Calu3 (cell line): ENCODE results near the gene BMP7. TPM values are rescaled to one million over a fixed set of nuclear protein-coding genes. Genes with fewer than 3 reads are reported as not detected.

ENCODE experiments used
- BruUV-seq: library from RNA; stranded (reverse); fragments of 400-500 nt; replicated peaks from 2 replicates; lab custom pipeline; 2021; lab: Mats Ljungman, UMichigan
- CTCF ChIA-PET: fragments of 300-600 bp; sonication (Branson Sonifier 250); formaldehyde crosslinking; loops from one replicate; lab custom pipeline; 2022; ENCODE audit warnings: antibody characterized with exemption; lab: Charles Lee
- DNase-seq: peaks from one replicate; pipeline ENCODE4 v3.0.0; 2022
- H3K27ac Mint-ChIP-seq: one replicate; pipeline ENCODE4 v1.8.0; 2022; ENCODE audit warnings: mixed read lengths; ENCODE audit not compliant: unreplicated experiment
- H3K27me3 Mint-ChIP-seq: one replicate; pipeline ENCODE4 v1.8.0; 2022; ENCODE audit warnings: mixed read lengths; ENCODE audit not compliant: unreplicated experiment
- H3K36me3 Mint-ChIP-seq: one replicate; pipeline ENCODE4 v1.8.0; 2022; ENCODE audit warnings: mild to moderate bottlenecking, moderate library complexity, mixed read lengths; ENCODE audit not compliant: insufficient read depth, unreplicated experiment
- H3K4me1 Mint-ChIP-seq: one replicate; pipeline ENCODE4 v1.8.0; 2022; ENCODE audit warnings: mild to moderate bottlenecking, low read depth, mixed read lengths; ENCODE audit not compliant: unreplicated experiment
- H3K4me3 Mint-ChIP-seq: one replicate; pipeline ENCODE4 v1.8.0; 2022; ENCODE audit warnings: mild to moderate bottlenecking, low read depth, moderate library complexity, mixed read lengths; ENCODE audit not compliant: unreplicated experiment
- H3K9me3 Mint-ChIP-seq: one replicate; pipeline ENCODE4 v1.8.0; 2022; ENCODE audit warnings: low read depth, mixed read lengths; ENCODE audit not compliant: unreplicated experiment
- CTCF ChIP-seq: fragments of 200-600 bp; IDR thresholded peaks from one replicate; pipeline ENCODE4 v1.8.0; 2022; ENCODE audit warnings: antibody characterized with exemption; ENCODE audit not compliant: unreplicated experiment
- intact Hi-C: fragments of 100-400 bp; cut with micrococcal nuclease; formaldehyde crosslinking; loops from one replicate; pipeline ENCODE4 v1.10.0; 2022; ENCODE audit not compliant: unreplicated experiment
- total RNA-seq: library from RNA; stranded (reverse); gene quantifications from 2 replicates; pipeline ENCODE4 v1.2.3, GENCODE V29; 2022

Gene BMP7
- total RNA-seq, 1 experiment from 2014 or later = not detected

DNA sequence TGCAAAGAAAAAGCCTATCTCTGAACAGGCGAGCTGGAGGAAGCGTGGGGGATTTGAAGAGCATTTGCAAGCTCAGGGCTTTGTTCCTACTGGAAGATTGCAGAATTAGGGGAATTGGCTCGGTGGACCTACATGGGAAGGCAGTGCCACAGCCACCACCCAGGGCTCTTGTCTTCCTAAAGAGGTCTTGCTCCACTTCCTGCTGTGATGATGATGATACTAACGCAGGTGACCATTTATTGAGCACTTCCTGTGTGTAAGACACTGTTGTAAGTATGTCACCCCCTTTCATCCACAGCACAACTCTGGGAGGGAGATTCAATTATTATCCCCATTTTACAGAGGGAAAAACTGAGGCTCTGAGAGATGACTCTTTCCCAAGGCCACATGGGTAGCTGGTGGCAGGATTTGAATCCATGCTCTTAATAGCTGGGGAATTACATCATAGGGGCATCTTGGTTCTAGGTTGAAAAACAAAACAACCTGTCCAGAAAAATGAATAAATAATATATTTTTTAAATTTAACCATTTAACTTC lies 41.2 kb downstream of the BMP7 start:
- no peak overlapping the region for H3K4me3 Mint-ChIP-seq
- peaks cover 68% of the 10 kb centered on the region for H3K27me3 Mint-ChIP-seq
- no peak for DNase-seq
- CTCF ChIA-PET = no interaction called here
- no TSS peak for BruUV-seq
- H3K4me1 Mint-ChIP-seq = no peaks in the 10 kb centered on the region
- intact Hi-C loops = no loop called here
- no peaks in the 10 kb centered on the region for H3K9me3 Mint-ChIP-seq
- no peaks in the 10 kb centered on the region for H3K36me3 Mint-ChIP-seq
- no peak for TF ChIP-seq CTCF
- no peak overlapping the region for H3K27ac Mint-ChIP-seq

DNA sequence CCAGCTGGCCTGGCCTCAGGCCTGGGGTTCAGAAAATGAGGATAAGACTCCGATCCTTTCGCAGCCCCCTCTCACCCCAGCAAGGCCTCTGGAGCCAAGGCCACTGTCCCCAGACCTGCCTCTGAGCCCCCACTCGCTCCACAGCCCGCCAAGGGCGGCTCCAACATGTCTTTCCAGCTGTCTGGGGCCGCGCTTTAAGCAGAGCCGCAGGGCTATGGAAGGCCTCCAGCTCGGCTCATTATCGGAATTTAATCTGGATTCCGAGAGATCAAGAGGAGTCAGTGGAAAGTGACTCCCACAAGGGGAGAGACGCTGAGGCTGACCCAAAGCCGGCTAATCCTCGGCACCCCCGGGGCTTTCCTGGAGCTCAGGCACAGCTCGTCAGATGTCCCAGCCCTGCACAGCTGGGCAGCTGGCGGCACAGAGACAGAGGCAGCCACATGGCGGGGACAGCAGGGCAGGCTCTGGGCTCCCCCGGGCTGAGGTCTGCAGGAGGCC lies 41.8 kb downstream of the BMP7 start:
- no peaks in the 10 kb centered on the region for H3K4me1 Mint-ChIP-seq
- BruUV-seq = no TSS peak
- no peak overlapping the region for H3K4me3 Mint-ChIP-seq
- peaks cover 64% of the 10 kb centered on the region for H3K27me3 Mint-ChIP-seq
- intact Hi-C loops = no loop called here
- TF ChIP-seq CTCF = no peak
- CTCF ChIA-PET = interaction anchor here (0.6 kb wide), 1 partner anchor 105 kb away, joined by 4 read pairs; the partner anchor contains the start of gene SPO11
- no peak for DNase-seq
- no peaks in the 10 kb centered on the region for H3K9me3 Mint-ChIP-seq
- no peaks in the 10 kb centered on the region for H3K36me3 Mint-ChIP-seq
- H3K27ac Mint-ChIP-seq = no peak overlapping the region

DNA sequence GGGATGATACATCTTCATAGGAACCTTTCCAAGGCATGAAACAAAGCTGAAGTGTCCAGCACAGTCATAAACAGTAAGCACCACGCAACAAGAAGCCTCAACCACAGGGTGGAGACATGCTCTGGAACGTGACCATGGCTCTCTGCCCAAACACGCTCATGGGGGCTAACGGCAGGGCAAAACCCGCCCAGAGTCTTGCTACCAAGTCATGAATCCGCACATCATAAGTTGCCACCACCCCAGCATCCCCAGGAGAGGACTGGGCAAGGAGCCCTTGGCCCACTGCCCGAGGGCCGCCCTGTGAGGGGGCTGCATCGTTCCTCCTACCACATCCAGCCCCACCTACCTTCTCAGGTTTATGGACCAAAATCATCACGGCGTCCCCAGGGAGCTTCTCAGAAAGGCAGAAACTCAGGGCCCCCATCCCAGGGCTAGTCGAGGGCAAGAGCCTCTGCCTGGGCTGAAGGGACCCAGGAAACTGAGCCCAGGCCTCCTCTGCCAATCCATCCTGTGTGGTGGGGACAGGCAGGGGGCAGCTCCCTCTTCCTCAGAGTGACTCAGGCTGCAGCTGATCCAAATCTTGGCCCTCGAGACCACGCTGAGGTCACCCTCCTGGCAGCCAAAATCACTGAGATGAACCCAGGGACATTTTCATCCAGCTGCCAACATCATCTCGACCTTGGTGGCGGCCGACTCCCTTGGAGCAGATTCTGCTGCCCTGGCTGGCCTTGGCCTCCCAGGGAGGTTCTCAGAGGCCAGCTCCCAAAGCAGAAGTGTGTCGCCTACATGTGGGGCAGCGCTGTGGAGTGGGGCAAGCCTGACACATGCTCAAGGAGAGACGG lies 42.6 kb downstream of the BMP7 start:
- DNase-seq = no peak
- intact Hi-C loops = no loop called here
- CTCF ChIA-PET = interaction anchor here (1.0 kb wide), 1 partner anchor 10 kb away, joined by 4 read pairs; no protein-coding TSS in a partner anchor

GRCh38 chr20:57222631-57222950 lies 43.9 kb downstream of the BMP7 start:
- intact Hi-C loops = no loop called here
- no peak overlapping the region for H3K27ac Mint-ChIP-seq
- H3K9me3 Mint-ChIP-seq = no peaks in the 10 kb centered on the region
- H3K4me1 Mint-ChIP-seq = no peaks in the 10 kb centered on the region
- no peak overlapping the region for H3K4me3 Mint-ChIP-seq
- no TSS peak for BruUV-seq
- CTCF ChIA-PET = interaction anchor here (0.6 kb wide), 1 partner anchor 147 kb away, joined by 3 read pairs; no protein-coding TSS in a partner anchor
- no peak for DNase-seq
- no peaks in the 10 kb centered on the region for H3K36me3 Mint-ChIP-seq
- peaks cover 43% of the 10 kb centered on the region for H3K27me3 Mint-ChIP-seq
- TF ChIP-seq CTCF = no peak

More for the DNA sequence above, 42.6 kb downstream of the BMP7 start:
- Mint-ChIP-seq H3K27ac (no peak overlapping the region), H3K36me3 (no peaks in the 10 kb centered on the region), H3K9me3 (no peaks in the 10 kb centered on the region), H3K4me1 (no peaks in the 10 kb centered on the region), H3K4me3 (no peak overlapping the region), H3K27me3 (peaks cover 56% of the 10 kb centered on the region)
- no peak for TF ChIP-seq CTCF
- BruUV-seq = no TSS peak
